PC-3 (cell line): ENCODE measurements around the gene COLEC12. TPM values are rescaled to one million over a fixed set of nuclear protein-coding genes. Genes with fewer than 3 reads are reported as not detected.

ENCODE experiments used
- ATAC-seq: fragments of 200-7000 bp; cut with Tn5 transposase; 2 replicates; pipeline ENCODE4 v1.9.1; 2020; ENCODE audit warnings: mild to moderate bottlenecking, moderate library complexity
- BruUV-seq: library from RNA; stranded (reverse); fragments of 400-500 nt; replicated peaks from 2 replicates; lab custom pipeline; 2021; lab: Mats Ljungman, UMichigan
- CTCF ChIA-PET: fragments of 300-600 bp; sonication (Branson Sonifier 250); formaldehyde crosslinking; loops from one replicate; lab custom pipeline; 2022; ENCODE audit warnings: antibody characterized with exemption; lab: Charles Lee
- POLR2A ChIA-PET: fragments of 300-600 bp; sonication (Branson Sonifier 250); formaldehyde crosslinking; loops from one replicate; lab custom pipeline; 2022; ENCODE audit warnings: antibody characterized with exemption; ENCODE audit not compliant: unreplicated experiment; lab: Charles Lee
- DNase-seq: peaks from one replicate; pipeline ENCODE4 v3.0.0-alpha.2; 2015
- H2AFZ ChIP-seq: fragments of 300-600 bp; sonication (generic); 2 replicates; pipeline ENCODE4 v1.6.0; 2016; ENCODE audit warnings: antibody characterized with exemption, low read length
- H3F3A ChIP-seq: fragments of 300-600 bp; sonication (generic); one replicate; pipeline ENCODE4 v1.6.0; 2017; ENCODE audit warnings: antibody characterized with exemption, low read length, control low read depth, mild to moderate bottlenecking; ENCODE audit not compliant: unreplicated experiment
- H3K27ac ChIP-seq: fragments of 300-600 bp; sonication (generic); 2 replicates; pipeline ENCODE4 v1.5.1; 2016; ENCODE audit warnings: mild to moderate bottlenecking, low read length
- H3K27me3 ChIP-seq: fragments of 300-600 bp; sonication (generic); 2 replicates; pipeline ENCODE4 v1.6.1; 2016; ENCODE audit warnings: low read length, mixed read lengths
- H3K36me3 ChIP-seq: fragments of 300-600 bp; sonication (generic); 2 replicates; pipeline ENCODE4 v1.6.1; 2016; ENCODE audit warnings: low read depth, mixed run types, low read length, mixed read lengths
- H3K4me1 ChIP-seq: fragments of 300-600 bp; sonication (generic); 2 replicates; pipeline ENCODE4 v1.5.1; 2016; ENCODE audit warnings: low read length; ENCODE audit not compliant: insufficient read depth
- H3K4me2 ChIP-seq: fragments of 300-600 bp; sonication (generic); 2 replicates; pipeline ENCODE4 v1.6.0; 2016; ENCODE audit warnings: low read length
- H3K4me3 ChIP-seq: fragments of 300-600 bp; sonication (generic); 2 replicates; pipeline ENCODE4 v1.5.1; 2016; ENCODE audit warnings: mild to moderate bottlenecking, low read length, mixed read lengths
- H3K79me2 ChIP-seq: fragments of 300-600 bp; sonication (generic); 2 replicates; pipeline ENCODE4 v1.6.1; 2017; ENCODE audit warnings: low read length, mixed read lengths
- H3K9ac ChIP-seq: fragments of 300-600 bp; sonication (generic); 2 replicates; pipeline ENCODE4 v1.6.0; 2016; ENCODE audit warnings: mild to moderate bottlenecking, low read length
- H3K9me2 ChIP-seq: fragments of 300-600 bp; sonication (generic); replicated peaks from 2 replicates; pipeline ENCODE4 v1.6.1; 2016; ENCODE audit warnings: mixed run types, low read length, mixed read lengths
- H3K9me3 ChIP-seq: fragments of 300-600 bp; sonication (generic); 2 replicates; pipeline ENCODE4 v1.6.1; 2016; ENCODE audit warnings: low read length, mixed read lengths
- H4K20me1 ChIP-seq: fragments of 300-600 bp; sonication (generic); 2 replicates; pipeline ENCODE4 v1.6.1; 2016; ENCODE audit warnings: low read length, mixed read lengths
- EZH2 ChIP-seq: fragments of 300-600 bp; sonication (generic); IDR thresholded peaks from one replicate; pipeline ENCODE4 v1.6.1; 2017; ENCODE audit warnings: antibody characterized with exemption, mild to moderate bottlenecking, low read length; ENCODE audit not compliant: unreplicated experiment
- EZH2phosphoT487 ChIP-seq: fragments of 300-600 bp; sonication (generic); IDR thresholded peaks from 2 replicates; pipeline ENCODE4 v1.6.1; 2018; ENCODE audit warnings: mild to moderate bottlenecking, antibody characterized with exemption, low read length, borderline replicate concordance
- intact Hi-C: fragments of 100-400 bp; cut with micrococcal nuclease; formaldehyde crosslinking; loops from 2 replicates; pipeline ENCODE4 v1.9.0; 2023
- total RNA-seq: library from RNA; depleted of rRNA; stranded (reverse); fragments of >200 nt; gene quantifications from 2 replicates; pipeline ENCODE4 v1.2.3, GENCODE V29; 2014
- TF ChIP-seq, protein P1 (sequence below): fragments of 300-600 bp; sonication (generic); conservative IDR thresholded peaks from 2 replicates; pipeline ENCODE4 v1.5.1; 2017; ENCODE audit warnings: antibody characterized with exemption, low read depth, mild to moderate bottlenecking, low read length

COLEC12 gene
- total RNA-seq, 1 experiment from 2014 or later: 0.04 TPM

DNA sequence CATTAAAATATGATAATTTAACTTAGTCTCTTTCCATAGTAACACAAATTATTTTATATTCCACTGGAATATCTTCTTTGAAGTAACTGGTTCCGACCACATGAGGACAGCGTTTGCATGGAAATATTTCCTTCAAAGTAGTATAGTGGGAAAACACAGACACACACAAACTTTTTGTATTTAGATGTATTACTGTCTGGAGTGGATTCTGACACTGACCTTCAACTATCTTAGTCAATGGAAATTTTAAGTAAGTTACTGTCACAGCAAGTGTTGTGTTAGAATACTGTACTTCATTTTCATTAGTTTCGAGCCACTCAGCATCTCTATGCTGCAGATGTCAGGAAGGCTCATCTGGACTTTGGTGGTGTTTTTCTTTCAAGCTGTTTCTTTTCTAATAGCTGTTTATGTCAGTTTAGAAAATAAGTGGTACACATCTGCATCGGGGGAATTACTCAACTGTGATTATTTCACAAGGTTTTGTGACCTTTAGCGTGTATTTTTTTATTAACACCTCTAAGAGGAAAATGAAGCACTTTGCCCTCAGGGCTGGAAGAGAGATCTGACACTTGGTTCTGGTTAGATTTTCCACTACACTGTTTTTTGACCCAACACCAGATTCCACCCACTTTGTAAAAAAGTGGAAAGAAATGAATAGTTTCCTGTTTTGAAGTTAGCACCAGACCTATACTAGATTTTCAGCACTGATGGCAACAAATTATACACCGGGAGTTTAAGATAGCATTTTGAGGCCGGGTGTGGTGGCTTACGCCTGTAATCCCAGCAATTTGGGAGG lies 213.8 kb downstream of the COLEC12 start:
- Histone ChIP-seq H3K4me2 (no peak overlapping the region), H3K9me3 (no peaks in the 10 kb centered on the region), H3K27me3 (peaks cover 13% of the 10 kb centered on the region; the same call in 1 of the 2 replicates), H3K9me2 (no peaks in the 10 kb centered on the region), H3K4me1 (no peaks in the 10 kb centered on the region), H3K36me3 (no peaks in the 10 kb centered on the region), H3K79me2 (no peaks in the 10 kb centered on the region), H3F3A (no peaks in the 10 kb centered on the region), H3K4me3 (no peak overlapping the region), H4K20me1 (no peaks in the 10 kb centered on the region), H2AFZ (no peak overlapping the region), H3K9ac (no peak overlapping the region), H3K27ac (no peak overlapping the region)
- intact Hi-C loops: loop anchor here (1.0 to 5.0 kb wide), 2 partner anchors 191 to 330 kb away; no protein-coding TSS in a partner anchor
- no TSS peak for BruUV-seq
- peak; percentile 61; the same call in 1 of the 2 replicates for ATAC-seq
- ChIA-PET CTCF (no interaction called here), POLR2A (no interaction called here)
- peak; percentile 38 for DNase-seq
- TF ChIP-seq EZH2: no peak
- TF ChIP-seq, protein P1, sequence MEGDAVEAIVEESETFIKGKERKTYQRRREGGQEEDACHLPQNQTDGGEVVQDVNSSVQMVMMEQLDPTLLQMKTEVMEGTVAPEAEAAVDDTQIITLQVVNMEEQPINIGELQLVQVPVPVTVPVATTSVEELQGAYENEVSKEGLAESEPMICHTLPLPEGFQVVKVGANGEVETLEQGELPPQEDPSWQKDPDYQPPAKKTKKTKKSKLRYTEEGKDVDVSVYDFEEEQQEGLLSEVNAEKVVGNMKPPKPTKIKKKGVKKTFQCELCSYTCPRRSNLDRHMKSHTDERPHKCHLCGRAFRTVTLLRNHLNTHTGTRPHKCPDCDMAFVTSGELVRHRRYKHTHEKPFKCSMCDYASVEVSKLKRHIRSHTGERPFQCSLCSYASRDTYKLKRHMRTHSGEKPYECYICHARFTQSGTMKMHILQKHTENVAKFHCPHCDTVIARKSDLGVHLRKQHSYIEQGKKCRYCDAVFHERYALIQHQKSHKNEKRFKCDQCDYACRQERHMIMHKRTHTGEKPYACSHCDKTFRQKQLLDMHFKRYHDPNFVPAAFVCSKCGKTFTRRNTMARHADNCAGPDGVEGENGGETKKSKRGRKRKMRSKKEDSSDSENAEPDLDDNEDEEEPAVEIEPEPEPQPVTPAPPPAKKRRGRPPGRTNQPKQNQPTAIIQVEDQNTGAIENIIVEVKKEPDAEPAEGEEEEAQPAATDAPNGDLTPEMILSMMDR: peak; percentile 70
- no peak for TF ChIP-seq EZH2phosphoT487

DNA sequence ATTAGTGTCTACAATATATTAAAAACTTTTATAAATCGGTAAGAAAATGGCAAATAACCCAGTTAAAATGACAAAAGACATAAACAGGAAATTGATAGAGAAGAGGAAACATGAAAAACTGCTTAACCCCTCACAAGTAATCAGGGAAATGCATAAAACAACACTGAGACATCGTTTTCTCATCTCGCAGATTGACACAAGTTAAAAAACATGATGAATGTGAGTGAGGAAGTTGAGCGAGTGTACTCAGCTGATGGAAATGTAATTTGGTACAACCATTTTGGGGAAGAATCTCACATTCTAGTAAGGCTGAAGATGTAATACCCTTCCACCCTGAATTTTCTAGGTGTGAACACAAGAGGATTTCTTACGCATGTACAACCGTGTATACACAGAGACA lies 214.7 kb downstream of the COLEC12 start:
- no peak for DNase-seq
- no peak overlapping the region for H2AFZ ChIP-seq
- BruUV-seq: no TSS peak
- H3K4me1 ChIP-seq: no peaks in the 10 kb centered on the region
- H3K4me2 ChIP-seq: no peak overlapping the region
- no peak overlapping the region for H3K9ac ChIP-seq
- no peak overlapping the region for H3K4me3 ChIP-seq
- H3K9me2 ChIP-seq: no peaks in the 10 kb centered on the region
- H3K79me2 ChIP-seq: no peaks in the 10 kb centered on the region
- H3K9me3 ChIP-seq: no peaks in the 10 kb centered on the region
- ChIA-PET POLR2A (no interaction called here), CTCF (no interaction called here)
- TF ChIP-seq EZH2phosphoT487: no peak
- TF ChIP-seq, protein P1: no peak
- TF ChIP-seq EZH2: no peak
- H3F3A ChIP-seq: no peaks in the 10 kb centered on the region
- ATAC-seq: no peak
- intact Hi-C loops: loop anchor here (1.0 to 5.0 kb wide), 2 partner anchors 191 to 330 kb away; no protein-coding TSS in a partner anchor
- no peak overlapping the region for H3K27ac ChIP-seq
- H4K20me1 ChIP-seq: no peaks in the 10 kb centered on the region
- H3K27me3 ChIP-seq: 0 out of 2 replicates have a peak, but pooled peaks cover 13% of the 10 kb centered on the region
- H3K36me3 ChIP-seq: no peaks in the 10 kb centered on the region

DNA sequence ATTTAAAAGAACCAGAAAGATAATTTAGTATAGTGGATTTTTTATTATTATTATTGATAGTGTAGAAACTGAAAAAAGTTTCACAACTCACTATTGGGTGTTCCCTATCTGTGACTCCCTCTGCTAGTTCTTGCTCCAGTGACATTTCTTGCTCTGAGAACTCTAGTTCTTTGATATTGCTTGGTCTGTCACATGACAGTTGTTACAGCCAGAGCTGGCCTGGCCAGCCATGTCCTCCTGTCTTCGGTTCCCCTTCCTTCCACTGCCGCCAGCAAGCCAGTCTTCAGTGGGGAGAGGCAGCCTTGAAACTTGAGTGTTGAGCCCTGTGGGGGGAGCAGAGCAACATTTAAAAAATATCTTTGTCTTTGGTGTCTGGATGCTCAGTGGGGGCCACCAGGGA lies 225.0 kb downstream of the COLEC12 start:
- DNase-seq (no peak), ATAC-seq (no peak)
- Histone ChIP-seq H3K9me3 (no peaks in the 10 kb centered on the region), H3F3A (no peaks in the 10 kb centered on the region), H3K9ac (no peak overlapping the region), H3K9me2 (no peaks in the 10 kb centered on the region), H3K36me3 (no peaks in the 10 kb centered on the region), H3K4me1 (no peaks in the 10 kb centered on the region), H3K79me2 (no peaks in the 10 kb centered on the region), H3K4me3 (no peak overlapping the region), H3K27me3 (no peaks in the 10 kb centered on the region), H2AFZ (no peak overlapping the region), H3K27ac (no peak overlapping the region), H4K20me1 (no peaks in the 10 kb centered on the region), H3K4me2 (no peak overlapping the region)
- TF ChIP-seq, protein P1: no peak
- no peak for TF ChIP-seq EZH2phosphoT487
- TF ChIP-seq EZH2: no peak
- BruUV-seq: no TSS peak
- intact Hi-C loops: no loop called here
- ChIA-PET POLR2A (no interaction called here), CTCF (no interaction called here)
